Breast epithelium (tissue), 3 donors: ENCODE measurements around the gene FAHD2B.
"Not testable (repeated sequence)": the region's sequence is repeated elsewhere in the genome, so short reads cannot be mapped to it uniquely, and the experiment has no call there.

Experiments
- POLR2A ChIP-seq: fragments of 450-650 bp; IDR thresholded peaks from one replicate; pipeline ENCODE4 v1.6.1; 2016; ENCODE audit warnings: antibody characterized with exemption, mild to moderate bottlenecking, moderate library complexity
- POLR2AphosphoS5 ChIP-seq, 3 donors: sonication (generic); formaldehyde crosslinking; IDR thresholded peaks; one replicate each; pipeline ENCODE4 v1.6.1; 2017; ENCODE audit warnings: antibody characterized with exemption in 3 of 3
- TF ChIP-seq, protein P1 (sequence below), 3 donors: fragments of 450-650 bp; IDR thresholded peaks; one replicate each; pipeline ENCODE4 v1.5.1; 2016 to 2017; ENCODE audit warnings: antibody characterized with exemption in 3 of 3, mild to moderate bottlenecking in 3 of 3, moderate library complexity in 3 of 3

DNA sequence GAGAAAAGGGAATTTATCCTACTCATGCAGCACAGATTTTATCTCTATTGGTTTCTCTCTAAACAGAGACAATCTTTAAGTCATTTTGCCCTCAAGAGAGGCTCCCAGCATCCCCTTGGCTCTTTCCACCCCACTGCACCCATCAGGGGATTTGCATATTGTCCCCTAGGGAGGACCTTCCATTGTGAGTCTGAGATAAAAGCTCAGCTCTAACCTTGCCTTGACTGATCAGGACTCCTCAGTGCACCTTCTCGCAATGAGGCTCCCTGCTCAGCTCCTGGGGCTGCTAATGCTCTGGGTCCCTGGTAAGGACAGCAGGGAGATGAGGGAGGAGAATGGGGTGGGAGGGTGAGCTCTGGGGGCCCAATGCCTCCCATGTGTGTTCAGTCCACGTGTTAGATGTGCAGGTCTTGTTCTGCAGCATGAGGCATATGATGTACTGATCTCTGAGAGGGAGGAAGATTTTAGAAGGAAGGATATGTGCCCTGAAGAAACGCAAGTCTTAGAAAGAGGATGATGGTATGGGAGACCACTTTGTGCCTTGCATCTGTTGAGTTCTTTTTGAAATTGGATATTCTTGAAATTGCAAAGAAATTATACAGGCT is 48.7 kb downstream of the FAHD2B start:
- TF ChIP-seq, protein P1, sequence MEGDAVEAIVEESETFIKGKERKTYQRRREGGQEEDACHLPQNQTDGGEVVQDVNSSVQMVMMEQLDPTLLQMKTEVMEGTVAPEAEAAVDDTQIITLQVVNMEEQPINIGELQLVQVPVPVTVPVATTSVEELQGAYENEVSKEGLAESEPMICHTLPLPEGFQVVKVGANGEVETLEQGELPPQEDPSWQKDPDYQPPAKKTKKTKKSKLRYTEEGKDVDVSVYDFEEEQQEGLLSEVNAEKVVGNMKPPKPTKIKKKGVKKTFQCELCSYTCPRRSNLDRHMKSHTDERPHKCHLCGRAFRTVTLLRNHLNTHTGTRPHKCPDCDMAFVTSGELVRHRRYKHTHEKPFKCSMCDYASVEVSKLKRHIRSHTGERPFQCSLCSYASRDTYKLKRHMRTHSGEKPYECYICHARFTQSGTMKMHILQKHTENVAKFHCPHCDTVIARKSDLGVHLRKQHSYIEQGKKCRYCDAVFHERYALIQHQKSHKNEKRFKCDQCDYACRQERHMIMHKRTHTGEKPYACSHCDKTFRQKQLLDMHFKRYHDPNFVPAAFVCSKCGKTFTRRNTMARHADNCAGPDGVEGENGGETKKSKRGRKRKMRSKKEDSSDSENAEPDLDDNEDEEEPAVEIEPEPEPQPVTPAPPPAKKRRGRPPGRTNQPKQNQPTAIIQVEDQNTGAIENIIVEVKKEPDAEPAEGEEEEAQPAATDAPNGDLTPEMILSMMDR (IDR thresholded peaks at IDR 0.05), result not testable (repeated sequence)
- not testable (repeated sequence) for TF ChIP-seq POLR2A; POLR2AphosphoS5 (IDR thresholded peaks at IDR 0.05)
